Brain microvascular endothelial cell (primary cell): ENCODE data around the gene EYS.

ENCODE experiments used
- DNase-seq: peaks from one replicate; pipeline ENCODE4 v3.0.0-alpha.2; 2020
- H3K27ac ChIP-seq: fragments of 250-450 bp; sonication (Bioruptor Pico); 2 replicates; pipeline ENCODE4 v1.5.1; 2020; ENCODE audit warnings: mild to moderate bottlenecking, moderate library complexity
- H3K27me3 ChIP-seq: fragments of 250-450 bp; sonication (Bioruptor Pico); replicated peaks from 2 replicates; pipeline ENCODE4 v1.5.1; 2020; ENCODE audit warnings: mild to moderate bottlenecking
- H3K36me3 ChIP-seq: fragments of 250-450 bp; sonication (Bioruptor Pico); replicated peaks from 2 replicates; pipeline ENCODE4 v1.5.1; 2020; ENCODE audit warnings: mild to moderate bottlenecking
- H3K4me3 ChIP-seq: 2 replicates; pipeline ENCODE4 v1.5.1; 2011; ENCODE audit warnings: low read depth, mild to moderate bottlenecking, control low read depth, low read length, moderate library complexity
- CTCF ChIP-seq: IDR thresholded peaks from 2 replicates; pipeline ENCODE4 v1.5.1; 2011; ENCODE audit warnings: low read depth, mild to moderate bottlenecking, moderate library complexity, low read length, control low read depth, inconsistent platforms; ENCODE audit errors: missing control alignments
- in situ Hi-C: cut with HindIII; loops from 2 replicates; pipeline ENCODE4 v1.10.0; 2017; ENCODE audit warnings: low sequenced_read_pairs, low pct_ligation_motif_present

EYS gene

GRCh38 chr6:64489763-64490162 lies 1217.3 kb downstream of the EYS start:
- TF ChIP-seq CTCF, result no peak
- Histone ChIP-seq H3K27me3 (no peaks in the 10 kb centered on the region), H3K36me3 (no peaks in the 10 kb centered on the region), H3K27ac (no peak overlapping the region), H3K4me3 (no peak overlapping the region)
- in situ Hi-C loops, result no loop called here
- DNase-seq, result no peak

DNA sequence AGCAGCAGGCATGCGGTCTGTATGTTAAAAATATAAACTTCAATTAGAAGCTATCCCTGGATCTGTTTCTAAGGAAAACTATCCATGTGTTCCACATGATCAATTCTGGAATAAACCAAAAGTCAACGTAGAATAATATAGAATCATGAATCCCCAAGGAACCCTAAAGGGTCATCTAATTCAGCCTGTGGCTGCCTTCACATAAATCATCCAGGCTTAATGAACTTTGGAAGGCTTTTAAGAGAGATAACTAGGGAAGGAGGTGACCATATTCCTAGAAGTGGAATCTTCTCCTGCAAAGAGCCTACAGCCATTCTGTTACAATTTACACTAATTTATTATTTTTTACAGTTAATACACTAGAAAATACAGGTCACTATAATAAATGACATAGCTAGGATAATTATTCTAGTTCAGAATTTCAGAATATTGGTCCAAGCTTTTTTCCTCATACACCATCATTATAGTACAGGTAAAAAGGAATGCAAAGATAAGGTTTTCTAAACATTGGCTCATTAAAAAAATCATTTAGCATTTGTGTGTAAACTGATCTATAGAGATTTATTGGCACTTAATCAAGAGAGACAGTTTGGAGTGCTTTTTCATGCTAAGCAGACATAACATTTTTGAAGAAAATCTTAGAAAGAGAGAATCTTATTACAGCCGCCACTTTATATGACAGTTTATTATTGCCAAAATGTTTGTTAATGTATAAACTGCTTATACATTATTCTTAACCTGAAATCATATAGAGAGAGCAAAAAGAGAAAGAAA lies 1220.3 kb downstream of the EYS start:
- no peak for TF ChIP-seq CTCF
- DNase-seq, result no peak
- Histone ChIP-seq H3K4me3 (no peak overlapping the region), H3K36me3 (no peaks in the 10 kb centered on the region), H3K27ac (no peak overlapping the region), H3K27me3 (no peaks in the 10 kb centered on the region)
- in situ Hi-C loops, result no loop called here

DNA sequence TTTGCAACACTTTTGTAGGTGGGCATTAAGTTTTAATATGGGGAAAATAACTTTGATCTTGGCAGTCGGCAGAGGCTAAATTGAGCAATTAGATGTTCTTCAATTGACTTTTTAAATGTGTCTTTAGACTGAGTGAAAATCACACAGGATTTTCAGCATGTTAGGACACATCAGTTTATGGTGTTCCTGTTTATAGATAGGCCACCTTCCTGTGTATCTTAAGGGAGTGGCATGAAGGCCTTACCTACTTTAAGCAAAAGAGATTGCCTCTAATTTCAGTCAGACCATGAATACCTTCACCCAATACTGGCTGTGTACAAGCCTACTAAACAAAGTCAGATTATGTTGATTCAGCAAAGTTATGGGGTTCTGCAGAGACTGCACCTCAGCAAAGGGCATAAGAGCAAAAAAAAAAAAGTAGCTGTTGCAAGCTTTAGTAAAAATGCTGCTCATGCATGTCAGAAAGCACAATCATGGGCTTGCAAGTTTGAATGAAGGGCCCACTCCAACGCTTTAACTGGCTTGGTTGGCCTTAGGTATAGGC lies 1223.0 kb downstream of the EYS start:
- no peak for DNase-seq
- Histone ChIP-seq H3K27ac (no peak overlapping the region), H3K4me3 (no peak overlapping the region), H3K36me3 (no peaks in the 10 kb centered on the region), H3K27me3 (no peaks in the 10 kb centered on the region)
- no peak for TF ChIP-seq CTCF
- in situ Hi-C loops, result no loop called here

GRCh38 chr6:64482631-64483030 lies 1224.4 kb downstream of the EYS start:
- Histone ChIP-seq H3K27me3 (no peaks in the 10 kb centered on the region), H3K27ac (no peak overlapping the region), H3K36me3 (no peaks in the 10 kb centered on the region), H3K4me3 (no peak overlapping the region)
- no peak for TF ChIP-seq CTCF
- in situ Hi-C loops, result no loop called here
- no peak for DNase-seq

DNA sequence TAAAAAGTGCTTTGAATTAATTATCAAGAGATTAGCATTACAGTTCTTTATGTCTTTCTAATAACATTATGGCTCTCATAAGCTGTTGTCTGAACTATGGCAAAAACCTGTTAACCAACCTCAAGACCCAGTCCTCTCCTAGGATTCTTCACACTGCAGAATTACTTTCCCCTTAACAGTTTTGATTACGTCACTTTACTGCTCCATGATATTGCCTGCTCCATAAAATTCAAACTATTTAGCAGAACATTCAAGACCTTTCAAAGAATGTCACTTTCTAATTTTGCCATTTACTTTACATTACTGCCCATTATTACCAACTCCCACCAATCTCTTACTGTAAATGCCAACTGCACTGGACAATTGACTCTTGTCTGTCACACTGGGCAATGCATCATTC lies 1227.9 kb downstream of the EYS start:
- no peak overlapping the region for H3K27ac ChIP-seq
- no peak for TF ChIP-seq CTCF
- H3K27me3 ChIP-seq, result no peaks in the 10 kb centered on the region
- no peak overlapping the region for H3K4me3 ChIP-seq
- no peak for DNase-seq
- in situ Hi-C loops, result no loop called here
- no peaks in the 10 kb centered on the region for H3K36me3 ChIP-seq

DNA sequence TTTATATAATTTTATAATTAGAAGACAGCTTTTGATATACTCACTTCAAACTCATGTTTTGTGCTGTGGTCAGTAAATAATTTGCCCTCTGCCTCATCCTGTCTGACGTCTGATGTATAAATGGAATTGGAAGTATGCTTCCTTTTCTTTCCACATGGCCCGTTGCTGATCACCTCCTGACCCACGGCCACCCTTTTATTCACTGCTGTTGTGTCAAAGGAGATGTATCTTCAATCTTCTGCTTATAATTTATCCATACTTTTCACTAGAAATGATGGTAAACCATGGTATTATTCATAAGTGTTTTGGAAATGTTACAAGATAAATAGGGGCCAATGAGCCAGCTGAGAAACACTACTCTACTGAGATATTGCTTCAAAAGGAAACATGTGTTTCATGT lies 1229.6 kb downstream of the EYS start:
- Histone ChIP-seq H3K4me3 (no peak overlapping the region), H3K27ac (no peak overlapping the region), H3K27me3 (no peaks in the 10 kb centered on the region), H3K36me3 (no peaks in the 10 kb centered on the region)
- in situ Hi-C loops, result no loop called here
- no peak for DNase-seq
- TF ChIP-seq CTCF, result no peak
